HG03103 (cell line): ENCODE data around the gene VGLL3.
A peak's percentile ranks its signal among the peaks of the same experiment; 100 is the strongest.
"Not testable (repeated sequence)": the region's sequence is repeated elsewhere in the genome, so short reads cannot be mapped to it uniquely, and the experiment has no call there.

Experiments
- ATAC-seq: cut with Tn5 transposase; IDR thresholded peaks from one replicate; pipeline ENCODE4 v1.9.1; 2021; ENCODE audit warnings: low read depth; ENCODE audit not compliant: unreplicated experiment

Gene VGLL3

DNA sequence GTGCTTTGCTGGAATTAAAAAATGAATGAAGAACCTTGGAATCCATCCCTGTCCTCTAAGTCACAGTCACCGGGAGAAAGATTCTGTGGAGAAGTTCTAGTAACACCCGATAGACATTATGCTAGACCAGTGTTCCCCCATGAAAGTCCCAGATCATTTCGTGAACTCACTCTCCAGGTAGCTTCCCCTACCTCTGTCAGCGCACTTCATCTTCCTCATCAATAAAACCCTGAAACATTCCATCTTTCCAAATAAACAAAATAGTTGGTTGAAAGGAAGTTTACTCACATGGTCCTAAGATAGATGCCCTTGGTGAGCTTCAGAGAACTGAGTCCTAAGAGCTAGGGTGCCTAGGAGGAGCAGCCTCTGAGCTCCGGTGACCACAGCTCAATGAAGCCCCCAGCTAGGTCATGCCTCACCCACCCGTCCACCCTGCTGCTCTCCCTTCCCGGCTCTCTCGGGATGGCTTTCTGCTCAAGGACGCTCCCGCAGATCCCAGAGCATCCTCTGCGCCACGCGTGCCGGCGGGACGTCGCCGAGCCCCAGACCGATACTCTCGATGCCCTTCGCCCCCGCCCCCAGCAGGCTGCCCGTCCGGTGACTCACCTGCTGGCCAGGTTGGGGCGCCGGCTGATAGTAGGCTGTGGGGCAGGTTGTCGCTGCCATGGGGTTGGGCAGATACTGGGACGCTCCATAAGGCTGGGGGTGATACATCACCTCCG, 776 bp downstream of the VGLL3 start:
- ATAC-seq, result peak; percentile 31

DNA sequence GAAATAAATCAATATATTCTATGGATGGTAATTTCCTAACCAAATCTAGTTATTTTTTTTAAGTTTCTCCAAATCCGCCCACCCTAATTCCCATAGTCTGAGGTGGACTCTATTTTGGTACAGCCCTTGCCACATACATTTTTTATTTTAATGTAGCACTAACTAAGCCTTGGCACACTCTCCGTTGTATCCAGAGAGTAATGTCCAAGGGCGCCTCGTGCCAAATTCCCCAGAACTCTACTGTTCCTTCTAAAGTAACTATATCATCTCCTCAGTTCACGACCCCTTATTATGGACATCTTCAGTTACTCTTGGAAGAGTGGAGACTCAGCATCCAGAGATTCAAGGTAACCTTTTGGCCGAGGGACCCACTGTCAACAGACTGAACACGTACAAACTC, 1.3 kb downstream of the VGLL3 start:
- no peak for ATAC-seq

DNA sequence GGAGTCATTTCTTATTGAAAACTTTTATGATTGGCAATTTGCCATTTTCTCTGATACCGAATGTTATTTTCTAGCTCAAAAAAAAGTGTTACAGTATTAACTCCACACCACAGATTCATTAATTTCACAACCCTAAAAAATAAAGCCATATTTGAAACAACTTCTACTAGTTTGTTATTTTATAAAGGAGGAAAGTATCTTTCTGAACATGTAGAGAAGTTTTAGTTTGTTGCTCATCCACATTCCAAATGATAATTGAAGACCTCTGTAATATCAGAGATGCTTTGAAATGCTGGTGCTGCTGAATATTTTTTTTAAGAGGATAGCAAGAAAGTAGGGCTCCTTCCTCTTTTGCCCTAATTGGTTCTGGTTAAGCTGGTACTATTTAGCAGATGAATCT, 1.9 kb downstream of the VGLL3 start:
- no peak for ATAC-seq

DNA sequence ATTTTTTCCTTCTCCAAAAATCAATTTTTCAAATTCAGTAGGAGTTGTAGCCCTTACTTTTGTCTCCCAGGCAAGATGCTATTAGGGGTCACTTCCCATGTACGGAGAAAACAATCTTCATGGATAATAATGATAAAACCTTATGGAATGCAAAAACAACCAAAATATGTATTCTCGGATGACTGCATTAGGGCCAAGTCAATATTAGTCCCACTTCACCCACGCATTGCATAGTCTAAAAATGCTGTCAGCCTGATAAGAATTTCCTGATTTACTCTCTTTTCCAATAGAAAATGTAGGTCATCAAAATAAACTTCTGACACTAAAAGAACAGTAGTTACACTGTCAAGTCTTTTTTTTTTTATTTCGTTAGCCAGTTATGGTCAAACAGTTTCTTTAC, 2.7 kb downstream of the VGLL3 start:
- ATAC-seq, result no peak

DNA sequence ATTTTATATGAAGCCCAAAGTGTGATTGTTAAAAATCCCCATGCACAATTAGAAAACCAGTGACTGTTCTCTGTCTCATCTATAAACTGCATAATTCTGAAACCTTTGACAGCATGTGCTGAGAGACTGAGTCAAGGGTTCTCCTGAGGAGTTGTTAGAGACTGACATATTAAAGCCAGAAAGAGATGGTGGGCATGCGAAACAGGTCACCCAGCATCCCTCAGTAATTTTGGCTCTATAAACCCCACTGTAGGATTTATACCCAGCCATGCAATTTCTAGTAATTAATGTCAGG, 3.6 kb downstream of the VGLL3 start:
- no peak for ATAC-seq

DNA sequence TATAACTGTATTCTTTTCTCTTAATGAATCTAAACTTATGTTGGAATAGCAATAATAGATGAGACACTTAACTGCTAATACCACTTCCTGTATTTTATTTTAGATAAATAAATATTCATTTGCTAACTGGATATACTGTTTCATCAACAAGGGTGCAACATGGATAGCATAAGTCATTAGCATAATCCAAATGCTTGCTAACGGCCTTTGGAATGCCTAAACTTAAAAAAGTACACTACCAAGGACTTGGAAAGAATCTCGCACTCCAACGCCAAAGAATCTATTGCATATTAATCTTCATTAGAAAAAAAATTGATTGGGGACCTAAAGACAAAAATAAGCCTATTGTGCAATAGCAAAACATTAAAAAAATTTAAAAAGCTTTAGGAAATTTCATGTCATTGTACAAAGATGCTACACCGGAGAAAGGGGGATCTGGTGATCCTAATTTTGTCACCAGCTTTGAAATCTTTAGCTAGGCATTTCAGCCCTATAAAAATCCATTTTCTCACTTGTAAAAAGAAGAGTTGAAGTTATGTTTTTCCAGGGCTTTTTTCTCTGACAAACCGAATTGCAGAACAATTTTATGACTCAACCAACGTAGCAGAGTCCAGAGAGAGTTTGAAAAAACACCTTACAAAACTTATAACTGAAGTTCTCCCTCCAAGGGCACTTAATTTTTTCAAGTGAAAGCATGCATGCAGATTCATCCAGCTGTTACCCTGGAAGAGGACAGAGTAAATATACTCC, 4.1 kb downstream of the VGLL3 start:
- no peak for ATAC-seq

DNA sequence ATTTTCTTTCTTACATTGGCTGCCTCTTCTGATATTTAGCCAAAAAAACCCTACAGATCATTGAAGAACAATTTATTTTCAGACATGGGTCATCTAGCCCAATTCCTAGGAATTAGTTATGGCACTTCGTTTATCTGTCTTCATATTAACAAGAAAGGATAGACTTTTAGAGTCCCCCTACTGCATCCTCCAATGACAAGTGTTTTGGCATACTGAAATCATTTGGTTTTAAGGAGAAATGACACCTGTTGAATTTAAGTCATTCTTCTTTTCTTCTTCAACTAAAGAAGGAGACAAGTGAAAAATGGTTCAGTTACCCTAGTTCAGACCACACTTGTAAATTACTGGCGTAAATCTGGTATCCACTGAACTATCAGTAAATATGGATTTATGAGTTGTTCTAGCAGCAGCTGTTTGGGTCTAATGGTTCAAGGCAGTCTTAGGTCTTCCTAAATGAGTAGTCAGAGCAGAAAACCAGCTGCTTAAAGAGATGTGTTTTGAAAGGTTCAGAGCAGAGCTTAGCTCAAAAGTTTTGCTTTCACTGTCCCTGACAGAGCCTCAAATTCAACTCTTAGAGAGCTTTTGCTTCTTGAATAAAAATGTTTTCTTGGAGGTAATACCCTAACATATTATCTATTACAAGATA, 5.6 kb downstream of the VGLL3 start:
- no peak for ATAC-seq

DNA sequence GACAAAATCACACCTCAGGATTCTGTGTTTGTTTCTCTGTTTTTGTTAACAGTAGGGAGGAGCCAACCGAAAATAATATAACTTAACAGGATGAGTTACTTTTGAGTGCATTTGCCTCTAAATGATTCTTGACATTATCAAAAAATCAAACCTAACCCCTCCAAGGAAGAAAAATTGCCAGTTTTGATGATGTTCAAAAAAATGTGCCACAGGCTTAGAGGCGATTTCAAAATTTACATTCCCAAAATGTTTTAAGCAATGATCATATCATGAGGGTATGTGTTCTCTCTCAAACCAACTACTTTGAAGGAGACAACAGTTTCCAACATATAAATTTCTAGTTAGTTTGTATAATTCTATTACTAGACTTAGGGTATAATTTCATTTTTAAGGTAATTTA, 6.7 kb downstream of the VGLL3 start:
- ATAC-seq, result no peak

DNA sequence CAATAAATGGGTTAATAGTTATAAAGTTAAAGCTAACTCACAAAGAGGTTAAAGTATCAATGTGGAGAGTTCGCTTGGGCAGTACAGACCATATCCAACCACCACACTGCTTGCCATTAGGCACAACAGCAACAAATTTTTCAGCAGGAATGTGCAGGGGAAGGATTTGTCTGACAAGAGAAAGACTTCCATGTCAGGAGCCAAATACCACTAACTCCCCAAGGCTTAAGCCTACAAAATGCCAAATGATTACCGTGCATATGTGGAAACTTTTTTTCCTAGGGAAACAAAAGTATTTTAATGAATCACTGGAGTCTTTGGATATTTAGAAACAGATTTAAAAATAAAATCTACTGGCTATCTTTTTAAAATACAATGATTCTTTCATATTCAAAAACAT, 8.1 kb downstream of the VGLL3 start:
- no peak for ATAC-seq

DNA sequence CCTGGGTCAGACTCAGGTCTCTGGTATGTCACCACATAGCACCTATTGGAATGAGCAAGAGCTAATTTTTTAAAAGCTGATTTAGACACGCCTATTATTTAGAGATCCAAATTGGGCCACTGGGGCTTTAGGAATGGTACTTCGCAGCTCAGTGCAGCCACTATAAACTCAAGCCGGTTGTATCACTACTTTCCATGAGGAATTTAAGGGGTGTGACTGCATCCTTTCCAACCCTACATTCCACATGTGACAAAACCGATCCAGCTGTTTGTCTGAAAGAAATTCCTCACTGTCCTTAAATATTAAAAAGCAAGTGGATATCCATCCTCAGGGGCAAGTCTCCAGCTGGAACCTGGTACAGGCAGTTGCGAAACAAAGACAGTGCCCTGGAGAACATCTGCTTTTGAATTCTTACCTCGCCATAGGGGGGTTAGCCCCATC, 12.8 kb downstream of the VGLL3 start:
- ATAC-seq, result no peak

DNA sequence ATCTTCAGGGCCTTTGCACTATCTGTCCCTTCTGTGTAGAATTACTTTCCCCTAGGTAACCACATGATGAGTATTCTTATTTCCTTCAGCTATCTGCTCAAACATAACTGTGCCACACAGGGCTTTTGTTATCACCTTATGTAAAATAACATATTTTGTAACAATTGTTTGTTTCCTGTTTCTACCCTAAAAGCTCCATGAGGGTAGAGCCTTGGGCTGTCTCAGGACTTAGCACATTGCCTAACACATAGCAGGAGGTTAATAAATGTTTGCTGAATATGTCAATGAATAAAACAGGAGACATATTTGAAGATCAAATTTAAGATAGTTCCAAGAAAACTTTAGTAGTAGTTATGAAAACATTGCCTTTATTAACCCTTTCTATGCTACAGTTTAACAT, 14.7 kb downstream of the VGLL3 start:
- no peak for ATAC-seq

DNA sequence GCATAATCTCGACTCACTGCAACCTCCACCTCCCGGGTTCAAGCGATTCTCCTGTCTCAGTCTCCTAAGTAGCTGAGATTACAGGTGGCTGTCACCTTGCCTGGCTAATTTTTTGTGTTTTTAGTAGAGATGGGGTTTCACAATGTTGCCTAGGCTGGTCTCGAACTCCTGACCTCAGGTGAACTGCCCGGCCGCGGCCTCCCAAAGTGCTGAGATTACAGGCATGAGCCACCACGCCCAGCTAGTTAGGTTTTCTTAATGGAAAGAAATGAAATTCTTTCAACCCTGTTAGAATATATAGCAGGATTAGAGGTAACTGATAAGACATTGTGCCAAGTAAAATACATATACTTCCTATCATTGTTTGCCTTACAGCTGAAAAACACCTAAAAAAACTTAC, 16.8 kb downstream of the VGLL3 start:
- not testable (repeated sequence) for ATAC-seq

DNA sequence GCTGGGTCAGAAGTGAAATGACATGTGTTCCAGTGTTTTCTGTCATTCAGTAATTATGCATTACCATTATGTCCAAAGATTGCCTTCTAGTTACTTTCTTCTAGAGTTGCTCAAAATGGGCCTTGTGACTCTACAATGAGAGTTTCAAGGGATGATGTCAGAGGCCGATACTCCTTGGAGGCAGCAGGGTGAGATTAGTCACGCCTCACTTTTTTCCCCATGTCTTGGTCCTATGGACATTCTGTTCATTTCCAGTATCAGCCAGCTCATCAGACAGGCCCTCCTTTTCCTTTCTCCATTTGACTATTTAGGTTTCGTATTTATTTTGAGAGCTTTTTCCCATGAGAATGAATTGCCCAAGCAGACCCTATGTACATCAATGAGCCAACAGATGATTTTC, 17.5 kb downstream of the VGLL3 start:
- ATAC-seq, result no peak

DNA sequence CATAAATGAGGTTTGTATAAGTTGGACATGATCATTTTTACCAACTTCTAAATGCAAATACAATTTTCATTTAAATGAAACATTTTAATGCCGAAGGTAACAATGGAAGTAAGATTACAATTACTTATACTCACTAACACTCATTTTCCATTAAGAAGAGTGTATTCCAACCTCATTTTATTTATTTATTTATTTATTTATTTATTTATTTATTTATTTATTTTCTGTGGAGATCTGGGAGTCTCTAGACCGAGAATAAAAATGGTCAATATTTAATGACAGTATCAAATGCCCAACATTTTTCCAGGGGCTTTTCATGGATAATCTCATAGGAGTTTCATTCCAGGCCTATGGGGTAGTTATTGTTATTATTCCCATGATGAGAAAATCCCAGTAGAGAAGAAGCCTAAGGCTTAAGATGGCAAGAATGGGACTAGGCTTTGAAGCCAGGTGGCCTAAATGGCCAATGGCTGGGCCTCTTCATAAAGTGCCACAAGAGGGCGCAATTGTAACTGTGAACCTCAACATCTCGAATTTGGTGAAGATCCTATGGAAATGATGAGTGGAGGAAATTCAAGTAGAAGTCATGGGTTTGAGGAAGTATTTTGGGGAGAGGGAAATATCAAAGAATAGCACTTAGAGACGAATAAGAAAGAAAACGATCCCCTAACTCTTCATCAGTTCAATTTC, 21.3 kb downstream of the VGLL3 start:
- ATAC-seq, result no peak

DNA sequence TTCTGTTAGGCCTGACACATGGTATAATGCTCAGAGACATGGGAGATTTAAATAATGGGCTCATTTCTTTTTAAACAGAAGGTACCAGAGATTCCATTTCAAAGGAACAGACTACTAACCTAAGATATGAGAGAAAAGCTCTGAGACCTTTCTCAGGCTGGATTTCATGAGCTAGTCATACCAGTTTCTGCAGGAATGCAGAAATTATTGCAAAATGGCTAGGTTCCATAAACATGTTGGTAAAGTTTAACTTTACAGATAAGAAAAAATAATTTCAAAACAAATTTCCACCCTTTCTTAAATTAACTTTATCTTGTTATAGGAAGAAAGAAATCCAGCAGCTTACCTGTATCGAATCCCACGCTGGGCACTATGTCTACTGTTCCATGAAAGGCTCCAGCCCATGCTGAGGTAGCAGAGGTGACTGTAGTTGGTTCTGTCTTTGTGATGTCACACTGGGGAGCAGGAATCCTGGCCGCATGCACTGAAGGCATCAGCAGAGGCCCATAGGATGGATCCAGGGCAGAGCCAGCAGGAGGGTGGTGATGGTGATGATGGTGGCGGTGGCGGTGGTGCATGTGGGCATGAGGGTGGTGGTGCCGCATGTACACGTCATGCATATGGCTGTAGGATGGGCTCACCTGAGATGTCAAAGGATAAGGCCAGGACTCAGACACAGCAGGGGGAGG, 22.6 kb downstream of the VGLL3 start:
- no peak for ATAC-seq

DNA sequence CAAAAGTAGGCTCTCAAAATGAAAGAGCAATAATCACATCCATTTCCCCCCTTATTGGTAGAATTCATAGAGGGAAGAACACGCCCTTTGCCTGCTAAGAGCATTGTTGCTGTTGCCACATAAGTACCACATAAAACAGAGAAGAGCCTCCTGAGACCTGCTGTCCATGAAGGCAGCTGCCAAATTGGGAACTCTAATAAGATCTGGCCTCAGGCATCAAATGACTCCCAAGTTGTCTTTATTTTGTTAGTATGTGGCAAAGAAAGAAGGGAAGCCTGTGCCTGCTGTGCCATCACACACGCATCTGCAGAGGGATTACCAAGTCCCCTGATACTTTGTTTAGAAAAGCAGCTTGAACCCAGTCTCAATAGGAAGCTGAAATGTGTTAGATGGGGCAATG, 23.9 kb downstream of the VGLL3 start:
- no peak for ATAC-seq

DNA sequence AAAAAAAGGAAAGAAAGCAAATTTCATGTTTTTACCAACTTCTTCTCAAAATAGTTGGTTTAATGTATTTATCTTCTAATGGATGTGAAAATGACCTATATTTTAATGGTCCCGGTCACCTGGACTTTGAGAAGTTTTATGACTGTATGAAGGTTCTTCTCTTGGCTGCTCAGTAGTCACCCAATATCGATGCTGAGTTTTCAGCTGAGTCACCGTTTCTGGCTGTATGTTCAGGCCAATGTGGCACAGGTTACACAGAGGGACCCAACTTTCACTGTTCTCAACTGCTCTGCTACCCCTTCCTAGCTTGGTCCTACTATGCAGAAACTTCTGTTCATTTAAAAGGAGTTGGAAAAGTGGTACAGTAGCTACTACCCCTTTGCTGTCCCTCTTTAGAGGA, 25.8 kb downstream of the VGLL3 start:
- ATAC-seq, result no peak

DNA sequence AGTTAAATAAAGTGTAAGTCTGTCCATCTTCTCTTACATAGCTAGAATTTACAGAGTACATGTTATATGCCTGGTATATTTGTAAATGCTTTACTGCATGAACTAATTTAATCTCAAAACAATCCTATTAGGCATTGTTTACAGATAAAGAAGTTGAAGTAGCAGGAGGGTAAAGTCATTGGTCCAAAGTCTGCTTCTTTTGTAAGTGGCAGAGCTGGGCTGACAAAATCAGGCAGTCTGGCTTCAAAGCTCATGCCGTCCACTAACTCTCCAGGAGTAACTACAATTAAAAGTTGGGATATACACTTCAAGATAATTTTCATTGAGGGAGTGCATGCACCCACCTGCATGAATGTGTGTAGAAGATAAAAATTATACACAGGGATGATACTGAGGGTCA, 27.3 kb downstream of the VGLL3 start:
- ATAC-seq, result no peak

DNA sequence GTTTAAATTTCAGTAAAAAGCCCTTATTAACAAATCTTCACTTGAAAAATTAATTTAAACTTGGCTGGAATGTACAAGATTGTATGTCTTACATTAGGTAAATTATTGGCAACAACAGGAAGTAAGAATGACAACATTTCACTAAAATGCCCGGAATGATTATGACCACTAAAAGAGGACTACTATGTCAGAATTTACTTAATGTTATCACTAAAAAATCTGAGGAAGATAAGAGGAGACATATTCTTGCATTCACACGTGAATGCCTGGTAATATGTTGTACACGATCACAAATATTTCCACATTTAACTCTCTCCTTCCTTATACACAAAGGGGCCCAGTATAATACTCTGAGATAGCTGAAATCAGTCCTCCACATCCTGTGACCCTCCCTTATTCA, 29.7 kb downstream of the VGLL3 start:
- ATAC-seq, result no peak

DNA sequence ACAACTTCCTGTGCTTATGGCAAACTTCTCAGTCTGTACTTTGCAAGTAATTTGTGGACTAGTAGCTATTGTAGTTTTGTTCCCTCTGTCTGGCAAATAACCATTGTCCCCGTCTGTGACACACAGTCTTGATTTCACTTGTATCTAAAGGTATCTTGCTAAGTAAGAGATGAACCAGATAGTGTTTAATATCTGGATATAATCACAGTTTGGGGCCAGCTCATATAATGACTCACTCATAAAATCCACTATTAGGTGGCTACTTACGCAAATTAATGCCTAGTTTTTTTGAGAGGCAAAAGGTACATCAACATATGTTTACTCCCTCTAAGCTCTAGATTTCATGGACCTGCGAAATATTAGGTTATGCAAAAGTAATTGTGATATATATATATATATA, 30.4 kb downstream of the VGLL3 start:
- no peak for ATAC-seq

DNA sequence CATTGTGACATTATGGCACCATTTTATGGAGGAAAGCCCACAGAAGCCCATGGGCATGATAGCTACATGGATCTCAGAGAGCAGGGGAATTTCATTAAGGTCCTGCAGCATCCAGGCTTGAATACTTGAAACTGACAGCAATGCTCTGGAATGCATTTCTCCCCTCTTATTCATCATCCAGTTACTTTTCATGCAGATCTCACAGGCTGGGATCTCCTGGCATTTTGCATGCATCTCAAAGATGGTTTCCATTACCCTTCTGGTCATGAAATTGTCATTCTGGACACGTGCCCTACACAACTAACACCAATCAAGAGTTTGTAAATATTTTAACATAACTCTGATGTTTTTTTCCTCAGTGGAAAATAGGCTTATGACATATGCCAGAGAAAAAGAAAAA, 32.4 kb downstream of the VGLL3 start:
- no peak for ATAC-seq
